WI38 (cell line): ENCODE results near the gene DIP2A.

Source experiments
- H3K4me3 ChIP-seq: 2 replicates; pipeline ENCODE4 v1.5.1; 2011; ENCODE audit warnings: low read depth, mild to moderate bottlenecking, control low read depth, low read length
- CTCF ChIP-seq: IDR thresholded peaks from 2 replicates; pipeline ENCODE4 v1.5.1; 2012; ENCODE audit warnings: low read depth, mild to moderate bottlenecking, control low read depth, low read length

Gene DIP2A

GRCh38 chr21:46560568-46561444, 102.1 kb downstream of the DIP2A start:
- TF ChIP-seq CTCF: no peak
- H3K4me3 ChIP-seq: no peak overlapping the region

- H3K4me3 ChIP-seq: no peak overlapping the region
- no peak for TF ChIP-seq CTCF
Measured at GRCh38 chr21:46561445-46562090, 102.9 kb downstream of the DIP2A start.

GRCh38 chr21:46562472-46562871, 103.8 kb downstream of the DIP2A start:
- TF ChIP-seq CTCF: no peak
- no peak overlapping the region for H3K4me3 ChIP-seq

- H3K4me3 ChIP-seq: no peak overlapping the region
- TF ChIP-seq CTCF: no peak
Measured at GRCh38 chr21:46562964-46563607, 104.4 kb downstream of the DIP2A start.

GRCh38 chr21:46564391-46564790, 105.7 kb downstream of the DIP2A start:
- TF ChIP-seq CTCF: no peak
- no peak overlapping the region for H3K4me3 ChIP-seq

- H3K4me3 ChIP-seq: no peak overlapping the region
- TF ChIP-seq CTCF: no peak
Measured at GRCh38 chr21:46567348-46567747, 108.7 kb downstream of the DIP2A start.

- no peak for TF ChIP-seq CTCF
- no peak overlapping the region for H3K4me3 ChIP-seq
Measured at GRCh38 chr21:46568562-46568961, 109.9 kb downstream of the DIP2A start.
